HEK293T (cell line): ENCODE data around the gene SLC25A43.
"Not testable (repeated sequence)": the region's sequence is repeated elsewhere in the genome, so short reads cannot be mapped to it uniquely, and the experiment has no call there.

ENCODE experiments used
- BHLHE40 ChIP-seq: fragments of 450-650 bp; IDR thresholded peaks from 2 replicates; pipeline ENCODE4 v1.6.1; 2016; ENCODE audit warnings: mild to moderate bottlenecking, moderate library complexity, borderline replicate concordance
- CTBP1 ChIP-seq: fragments of 450-650 bp; IDR thresholded peaks from 2 replicates; pipeline ENCODE4 v1.6.1; 2016; ENCODE audit warnings: borderline replicate concordance
- FOXA1 ChIP-seq: fragments of 450-650 bp; IDR thresholded peaks from 2 replicates; pipeline ENCODE4 v1.6.1; 2016; ENCODE audit warnings: mild to moderate bottlenecking
- FOXK2 ChIP-seq: fragments of 450-650 bp; IDR thresholded peaks from 2 replicates; pipeline ENCODE4 v1.6.1; 2016; ENCODE audit warnings: mild to moderate bottlenecking
- PKNOX1 ChIP-seq: fragments of 450-650 bp; IDR thresholded peaks from 2 replicates; pipeline ENCODE4 v1.6.1; 2016
- SUZ12 ChIP-seq: fragments of 450-650 bp; IDR thresholded peaks from 2 replicates; pipeline ENCODE4 v1.6.1; 2016; ENCODE audit warnings: mild to moderate bottlenecking
- ZNF384 ChIP-seq: fragments of 450-650 bp; IDR thresholded peaks from 2 replicates; pipeline ENCODE4 v1.6.1; 2016

DNA sequence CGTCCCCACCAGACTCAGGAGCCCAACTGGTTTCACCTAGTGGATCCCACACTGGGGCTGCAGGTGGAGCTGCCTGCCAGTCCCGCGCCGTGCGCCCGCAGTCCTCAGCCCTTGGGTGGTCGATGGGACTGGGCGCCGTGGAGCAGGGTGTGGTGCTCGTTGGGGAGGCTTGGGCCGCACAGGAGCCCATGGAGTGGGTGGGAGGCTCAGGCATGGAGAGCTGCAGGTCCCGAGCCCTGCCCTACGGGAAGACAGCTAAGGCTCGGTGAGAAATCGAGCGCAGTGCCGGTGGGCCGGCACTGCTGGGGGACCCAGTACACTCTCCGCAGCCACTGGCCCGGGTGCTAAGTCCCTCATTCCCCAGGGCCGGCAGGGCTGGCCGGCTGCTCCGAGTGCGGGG is 88.6 kb downstream of the SLC25A43 start:
- TF ChIP-seq FOXA1, FOXK2, CTBP1, SUZ12, ZNF384, PKNOX1, BHLHE40: not testable (repeated sequence)
